ENCODE data around the gene RRAGD.

The RRAGD gene

GRCh38 chr6:89339565-89339964 lies 72.5 kb downstream of the RRAGD start:
- DNase-seq, result no peak

GRCh38 chr6:89335164-89335563 lies 76.9 kb downstream of the RRAGD start:
- DNase-seq, result no peak

- DNase-seq, result no peak
These were observed 81.2 kb downstream of the RRAGD start for GRCh38 chr6:89330910-89331309.

GRCh38 chr6:89328976-89329375 lies 83.1 kb downstream of the RRAGD start:
- no peak for DNase-seq

- DNase-seq, result no peak
These were observed 87.8 kb downstream of the RRAGD start for GRCh38 chr6:89324304-89324703.

- no peak for DNase-seq
These were observed 88.5 kb downstream of the RRAGD start for GRCh38 chr6:89323511-89323971.

- no peak for DNase-seq
These were observed 90.7 kb downstream of the RRAGD start for GRCh38 chr6:89321131-89321970.

GRCh38 chr6:89320012-89320559 lies 92.0 kb downstream of the RRAGD start:
- DNase-seq, result no peak

- no peak for DNase-seq
These were observed 95.0 kb downstream of the RRAGD start for GRCh38 chr6:89317067-89317466.

- DNase-seq, result no peak
These were observed 96.7 kb downstream of the RRAGD start, which contains the start of gene GABRR2 for GRCh38 chr6:89315249-89315885. TSS of gene GABRR2 (minus strand) at chr6:89315299. CDS start at chr6:89315165, 134 bp downstream.

GRCh38 chr6:89314692-89315091 lies 97.4 kb downstream of the RRAGD start:
- DNase-seq, result no peak
